ENCODE data around the gene S100A9.
"Not testable (repeated sequence)": the region's sequence is repeated elsewhere in the genome, so short reads cannot be mapped to it uniquely, and the experiment has no call there.

Gene S100A9

DNA sequence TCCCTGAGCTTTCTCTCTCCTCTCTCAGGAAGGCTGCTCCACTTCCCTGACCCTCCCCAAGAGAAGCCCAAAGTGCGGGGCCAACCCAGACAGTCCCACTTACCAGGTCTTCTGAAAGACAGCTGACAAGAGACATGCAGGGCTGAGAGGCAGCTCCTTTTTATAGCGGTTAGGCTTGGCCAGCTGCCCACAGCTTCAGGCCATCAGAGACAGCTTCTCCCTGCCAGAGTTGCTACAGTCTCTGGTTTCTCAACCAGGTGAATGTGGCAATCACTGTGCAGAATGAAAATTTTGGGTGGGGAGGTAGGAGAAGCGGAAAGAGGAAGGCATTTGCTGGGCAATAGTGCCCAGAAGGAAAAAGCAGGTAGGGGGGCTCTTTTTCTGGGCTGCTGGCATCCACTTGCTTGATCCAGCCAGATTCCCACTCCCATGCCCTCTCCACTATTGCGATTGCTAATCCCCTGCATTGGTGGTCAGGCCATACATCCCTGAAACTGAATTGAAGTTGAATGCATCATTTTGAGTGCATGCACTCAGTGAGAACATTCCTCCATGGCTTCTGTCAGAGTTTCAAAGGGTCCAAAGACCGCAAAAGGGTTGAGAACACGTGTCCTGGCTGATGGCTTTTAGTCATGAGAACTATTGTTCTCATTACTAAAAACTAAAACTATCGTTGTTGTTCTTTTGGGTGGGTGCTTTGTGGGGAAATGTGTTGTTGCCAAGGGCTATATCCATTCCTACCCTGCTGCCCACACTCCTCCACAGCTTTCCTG, 33.5 kb downstream of the S100A9 start, which contains the start of gene S100A8:
S100A8 (minus strand) TSS at position 136 of the 773 bp plus-strand sequence. CDS start 538 bp downstream, outside the sequence.
- DNase-seq = no peak

DNA sequence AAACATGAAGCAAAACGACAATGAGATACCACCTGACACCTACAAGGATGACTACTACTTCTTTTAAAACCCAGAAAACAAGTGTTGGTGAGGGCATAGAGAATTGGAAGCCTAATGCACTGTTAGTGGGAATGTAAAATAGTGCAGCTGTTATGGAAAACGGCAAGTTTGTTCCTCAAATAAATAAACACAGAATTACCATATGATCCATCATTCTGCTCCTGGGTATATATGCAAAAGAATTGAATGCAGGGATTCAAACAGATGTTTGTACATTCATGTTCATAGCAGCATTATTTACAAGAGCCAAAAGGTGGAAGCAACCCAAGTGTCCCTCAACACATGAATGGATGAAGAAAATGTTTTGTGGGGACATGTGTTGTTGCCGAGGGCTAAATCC, 34.6 kb downstream of the S100A9 start:
- DNase-seq = no peak

DNA sequence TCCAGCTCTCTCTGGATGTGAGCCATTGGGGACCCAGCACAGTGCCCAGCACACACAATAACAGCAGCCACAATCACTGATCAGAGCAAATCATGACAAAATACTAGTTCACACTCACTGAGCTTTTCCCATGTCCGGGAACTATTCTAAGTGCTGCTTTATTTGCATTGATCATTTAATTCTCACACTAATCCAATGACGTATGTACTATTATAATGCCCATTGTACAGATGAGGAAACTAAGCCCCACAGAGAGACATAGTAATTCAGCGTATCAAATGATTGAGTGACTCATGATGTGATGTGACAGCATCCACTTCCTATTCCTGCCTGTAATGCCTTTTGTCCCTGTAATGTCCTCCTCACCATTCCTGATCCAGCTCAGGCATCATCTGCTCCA, 35.2 kb downstream of the S100A9 start:
- no peak for DNase-seq

DNA sequence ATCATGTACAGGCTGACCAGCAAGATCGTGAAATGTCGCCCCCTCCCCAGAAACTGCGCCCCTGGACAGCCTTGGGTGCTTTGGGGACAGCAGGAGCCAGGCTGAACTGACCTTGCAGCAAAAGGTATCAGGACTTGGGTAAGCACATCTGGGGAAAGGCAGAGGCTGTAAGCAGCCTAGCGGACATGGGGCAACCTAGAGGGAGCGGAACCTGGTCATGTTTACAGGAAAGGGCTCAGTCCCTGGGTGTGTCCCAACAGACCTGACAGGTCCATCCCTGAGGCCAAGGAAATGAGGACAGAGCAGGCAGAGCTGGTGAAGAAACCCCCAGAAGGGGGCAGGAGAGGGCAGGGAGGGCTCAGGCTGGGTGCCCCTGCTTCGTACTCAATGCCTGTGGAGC, 36.3 kb downstream of the S100A9 start:
- DNase-seq = no peak

DNA sequence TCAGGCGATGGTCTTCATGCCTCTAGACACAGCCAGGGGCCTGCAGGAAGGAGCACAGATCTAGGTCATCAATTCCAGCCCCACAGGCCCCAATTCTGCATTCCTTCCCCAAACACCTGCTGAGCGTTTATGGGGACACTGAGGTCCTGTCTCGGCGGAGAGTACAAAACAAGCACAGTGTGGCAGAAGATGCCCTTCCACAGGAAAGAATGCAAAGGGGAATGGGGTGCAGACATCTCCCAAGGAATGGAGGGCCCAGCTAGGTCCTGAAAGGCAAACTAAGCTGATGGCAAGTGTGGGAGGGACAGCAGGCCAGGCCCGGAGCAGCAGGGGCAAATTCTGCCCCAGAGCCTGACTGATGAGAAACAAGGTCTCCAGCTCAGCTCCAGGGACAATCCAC, 36.7 kb downstream of the S100A9 start:
- no peak for DNase-seq

DNA sequence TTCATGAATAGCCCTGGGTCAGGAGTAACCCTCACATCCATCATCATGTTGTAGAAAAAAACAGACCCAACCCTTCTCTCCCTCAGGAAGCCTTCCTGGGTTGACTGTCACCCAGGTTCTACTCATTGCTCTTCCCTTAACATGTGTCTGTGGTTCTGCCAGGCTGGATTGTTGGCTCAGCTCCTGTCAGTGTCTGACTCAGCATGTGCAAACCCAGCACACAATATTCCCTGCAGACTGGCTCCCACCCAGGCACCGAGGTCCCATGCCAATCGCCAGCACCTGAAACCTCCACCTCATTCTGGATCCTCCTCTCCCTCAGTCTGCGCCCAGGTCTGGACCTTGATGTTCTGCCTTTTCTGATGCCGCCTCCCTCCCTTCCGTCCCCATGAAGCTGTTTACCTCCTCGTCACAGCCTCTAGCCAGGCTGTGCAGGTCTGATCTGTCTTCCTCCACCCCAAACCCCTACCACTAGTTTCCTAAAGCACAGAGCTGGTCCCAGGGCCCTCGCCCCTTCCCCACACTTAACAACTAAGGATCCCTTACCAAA, 37.6 kb downstream of the S100A9 start:
- no peak for DNase-seq

DNA sequence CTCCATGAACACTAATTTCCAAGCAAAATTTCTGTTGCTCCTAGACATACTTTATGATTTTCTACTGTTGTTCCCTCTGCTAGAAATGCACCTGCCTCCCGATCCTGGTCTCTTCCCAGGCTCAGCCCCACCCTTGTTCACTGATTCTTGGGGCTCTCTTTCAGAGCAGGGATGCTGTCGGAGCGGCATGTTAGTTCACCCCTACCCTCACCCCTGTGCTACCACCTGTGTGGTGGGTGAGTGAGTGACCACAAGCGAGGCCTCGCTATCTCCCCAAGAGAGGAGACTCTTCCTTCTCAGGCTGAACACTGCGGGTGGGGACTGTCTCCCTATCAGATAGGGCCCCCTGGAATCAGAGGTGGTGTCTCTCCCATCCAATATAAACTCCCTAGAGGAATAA, 38.1 kb downstream of the S100A9 start:
- DNase-seq = no peak

DNA sequence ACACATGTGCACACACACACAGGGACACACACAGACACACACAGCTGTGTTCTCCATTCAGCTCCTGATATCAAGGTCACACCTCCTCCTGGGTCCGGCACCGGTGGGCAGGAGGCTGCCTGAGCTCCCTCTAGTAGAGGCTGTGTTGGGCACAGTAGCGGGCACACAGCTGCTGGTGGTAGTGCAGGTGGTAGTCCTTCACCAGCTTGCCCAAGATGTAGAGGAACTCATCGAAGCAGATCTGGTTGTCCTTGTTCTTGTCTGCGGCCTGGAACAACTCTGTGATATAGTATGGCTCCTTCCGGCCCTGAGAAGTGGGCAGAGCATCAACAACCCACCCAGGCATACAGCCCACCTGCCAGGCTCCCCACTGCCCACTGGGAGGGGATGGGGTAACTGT, 38.8 kb downstream of the S100A9 start:
- no peak for DNase-seq

DNA sequence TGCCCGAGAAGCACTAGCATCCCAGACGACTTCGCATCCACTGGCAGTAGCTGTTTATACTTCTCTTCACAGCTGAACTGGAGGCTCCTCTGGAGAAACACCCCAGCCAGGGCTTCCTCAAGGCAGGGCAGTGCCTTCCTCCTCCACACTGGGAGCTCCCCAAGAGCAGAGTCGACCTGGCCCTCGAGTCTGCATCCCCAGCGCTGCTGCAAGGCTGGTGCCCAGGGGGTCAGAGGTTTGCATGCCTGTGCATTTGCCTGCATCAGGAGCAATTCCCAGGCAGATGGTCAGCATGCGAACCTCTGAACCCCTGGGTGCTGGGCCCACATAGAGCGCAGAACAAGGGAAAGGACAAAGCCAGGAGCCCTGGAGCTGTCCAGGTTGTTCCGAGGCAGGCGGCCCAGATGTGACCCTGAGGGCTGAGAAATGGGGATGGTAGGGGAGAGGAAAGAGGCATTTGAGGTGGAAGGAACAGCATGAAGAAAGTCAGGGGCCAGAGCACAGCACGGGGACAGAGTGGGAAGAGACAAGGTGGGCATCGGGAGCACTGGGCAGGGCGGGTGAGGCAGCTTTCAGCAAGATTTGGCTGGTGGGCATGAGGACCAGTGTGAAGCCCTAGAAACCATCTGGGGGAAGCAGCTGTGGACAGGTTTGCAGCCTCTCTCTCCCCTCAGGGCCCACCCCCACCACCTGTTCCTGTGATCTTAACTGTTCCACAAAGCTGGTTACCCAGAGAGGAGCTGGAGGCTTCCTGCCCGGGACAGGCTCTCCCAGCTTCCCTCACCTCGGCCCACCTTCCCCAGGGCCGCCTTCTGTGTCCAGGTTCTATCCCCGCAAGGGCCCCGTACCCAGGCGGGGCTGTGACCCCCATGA, 39.6 kb downstream of the S100A9 start:
- no peak for DNase-seq

DNA sequence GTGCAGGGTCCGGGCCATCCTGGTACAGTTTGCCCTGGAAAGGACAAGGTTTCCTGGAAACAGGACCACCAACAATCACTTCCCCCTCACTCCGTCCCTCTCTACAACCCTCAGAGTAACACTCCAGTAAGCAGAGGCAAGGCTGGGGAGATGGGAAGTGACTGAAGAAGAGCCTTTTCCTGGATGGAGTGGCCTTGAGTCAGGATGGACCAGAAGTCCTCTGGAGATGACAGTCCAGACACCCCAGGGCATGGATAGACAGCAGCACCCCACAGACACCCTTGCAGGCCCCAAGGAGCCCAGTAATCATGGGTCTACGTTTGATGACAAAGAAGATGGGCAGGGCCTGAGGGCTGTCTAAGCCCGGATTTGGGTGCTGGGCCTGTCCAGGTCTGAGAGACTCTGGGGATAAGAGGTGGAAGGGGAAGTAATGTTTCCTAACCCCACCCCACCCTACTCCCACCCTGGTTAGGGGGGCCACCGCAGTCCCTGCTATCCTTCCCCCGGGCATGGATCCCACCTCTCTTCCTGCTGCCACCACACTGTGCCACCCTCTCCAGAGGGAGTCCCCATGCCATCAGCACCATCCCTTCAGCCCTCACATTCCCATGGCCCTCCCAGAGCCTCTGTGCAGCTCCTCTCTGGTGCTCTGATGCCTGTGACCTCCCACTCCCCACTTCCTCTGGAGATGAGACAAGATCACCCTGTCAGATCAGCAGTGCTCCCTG, 40.4 kb downstream of the S100A9 start:
- no peak for DNase-seq

DNA sequence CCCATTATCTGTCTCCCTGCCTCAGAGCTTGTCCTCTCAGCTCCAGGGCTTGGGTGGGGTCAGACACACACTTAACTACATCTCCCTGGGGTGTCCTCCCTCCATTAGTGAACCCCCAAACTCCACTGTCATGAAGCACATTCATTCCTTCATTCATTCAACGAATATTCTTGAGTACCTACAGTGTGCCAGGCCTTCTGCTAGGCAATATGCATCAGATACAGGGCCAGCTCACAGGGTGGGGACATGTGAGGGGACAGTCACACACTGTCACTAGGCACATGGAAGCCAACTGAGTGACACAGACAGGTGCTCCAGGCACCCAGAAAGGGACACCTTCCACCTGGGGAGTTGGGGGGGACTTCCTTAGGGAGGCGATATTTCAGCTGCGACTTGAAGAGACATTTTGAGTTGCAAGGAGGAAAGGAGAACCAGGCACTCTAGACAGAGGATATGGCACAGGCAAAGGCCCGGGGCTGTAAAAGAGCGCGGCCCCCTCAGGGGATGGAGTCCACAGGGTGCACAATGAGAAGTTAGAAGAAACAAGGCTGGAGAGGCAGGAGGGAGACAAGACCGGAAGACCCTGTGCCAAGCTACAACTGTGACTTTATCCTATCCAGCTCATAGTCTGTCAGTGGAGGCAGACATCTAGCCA, 41.9 kb downstream of the S100A9 start:
- no peak for DNase-seq

DNA sequence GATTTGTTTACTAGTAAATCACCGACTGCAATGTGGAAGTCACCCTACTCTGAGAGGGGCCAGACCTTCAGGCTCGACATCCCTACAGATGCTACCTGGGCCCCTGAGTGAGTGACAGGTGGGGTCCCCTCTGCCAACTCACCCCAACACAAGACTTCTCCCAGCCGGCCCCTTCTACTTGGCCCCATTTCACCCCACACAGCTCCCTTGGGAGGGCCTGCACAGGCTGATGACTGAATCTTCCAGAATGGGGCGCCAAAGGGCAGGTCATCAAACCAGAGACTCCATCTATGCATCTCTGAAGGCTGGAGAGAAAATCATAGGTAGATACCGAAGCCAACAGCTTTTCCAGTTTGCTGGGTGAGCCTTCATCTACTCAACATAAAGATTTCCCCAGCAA, 42.6 kb downstream of the S100A9 start:
- no peak for DNase-seq

DNA sequence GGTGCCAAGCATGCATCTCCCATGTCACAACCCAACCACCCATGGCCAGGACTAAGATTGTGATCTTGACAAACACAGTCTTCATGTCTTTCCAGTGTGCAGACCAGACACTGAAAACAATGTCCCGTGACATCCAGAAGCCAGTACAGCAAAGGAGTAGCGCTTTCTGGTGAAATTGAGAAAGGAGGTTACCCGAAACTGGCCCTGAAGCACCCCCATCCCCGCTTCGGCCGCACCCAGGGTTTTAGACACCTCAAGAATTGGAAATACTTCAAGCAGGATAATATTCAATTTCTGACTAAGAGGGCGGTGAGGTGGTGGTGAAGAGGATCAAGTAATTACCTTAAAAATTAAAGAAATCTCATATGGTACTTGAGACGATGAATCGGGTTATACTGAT, 43.8 kb downstream of the S100A9 start:
- DNase-seq = no peak

DNA sequence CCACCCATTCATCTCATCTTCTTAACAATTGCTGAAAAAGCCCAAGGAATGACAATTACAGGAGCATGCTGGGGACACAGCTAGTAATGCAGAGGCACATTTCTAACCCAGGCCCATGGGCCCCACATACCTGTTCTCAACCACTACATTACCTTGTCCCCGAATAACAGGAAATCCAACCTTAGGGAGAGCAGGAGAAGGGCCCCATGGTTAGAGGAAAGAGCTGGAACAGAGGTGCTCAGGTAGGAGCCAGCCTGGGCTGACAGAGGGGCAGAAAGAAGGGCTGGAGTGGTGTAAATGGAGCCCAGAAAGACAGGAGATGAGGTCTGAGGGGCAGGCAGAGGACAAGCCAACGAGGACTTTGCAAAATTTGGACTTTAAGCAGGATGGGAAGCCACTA, 44.6 kb downstream of the S100A9 start:
- DNase-seq = no peak

DNA sequence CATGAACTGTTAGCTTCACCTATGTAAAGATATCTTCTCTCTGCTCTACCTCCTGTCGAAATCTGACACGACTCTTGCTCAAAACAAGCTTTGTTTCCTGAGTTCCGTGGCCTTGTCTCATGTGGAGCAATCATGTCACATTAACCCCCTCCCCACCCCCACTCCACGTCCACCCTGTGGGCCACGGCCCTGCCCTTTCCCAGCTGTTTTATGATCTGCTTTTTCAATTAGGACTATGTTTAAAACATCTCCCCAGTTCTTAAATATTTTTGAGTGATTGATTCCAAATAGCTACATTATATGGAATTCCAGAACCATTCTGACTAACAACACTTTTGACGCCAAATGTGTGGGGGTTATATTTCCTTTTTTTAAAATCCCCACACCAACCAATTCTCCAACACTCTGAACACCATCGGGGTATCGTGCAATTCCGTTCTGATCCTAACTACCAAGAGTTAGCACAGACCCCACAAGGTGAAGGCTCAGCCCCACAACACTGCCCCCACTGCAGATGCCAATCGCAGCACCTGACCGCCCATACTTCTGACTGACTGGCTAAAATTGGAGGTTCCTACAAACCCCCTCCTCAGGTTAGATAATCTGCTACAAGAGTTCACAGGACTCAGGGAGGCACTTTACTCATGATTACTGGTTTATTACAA, 45.9 kb downstream of the S100A9 start:
- no peak for DNase-seq

DNA sequence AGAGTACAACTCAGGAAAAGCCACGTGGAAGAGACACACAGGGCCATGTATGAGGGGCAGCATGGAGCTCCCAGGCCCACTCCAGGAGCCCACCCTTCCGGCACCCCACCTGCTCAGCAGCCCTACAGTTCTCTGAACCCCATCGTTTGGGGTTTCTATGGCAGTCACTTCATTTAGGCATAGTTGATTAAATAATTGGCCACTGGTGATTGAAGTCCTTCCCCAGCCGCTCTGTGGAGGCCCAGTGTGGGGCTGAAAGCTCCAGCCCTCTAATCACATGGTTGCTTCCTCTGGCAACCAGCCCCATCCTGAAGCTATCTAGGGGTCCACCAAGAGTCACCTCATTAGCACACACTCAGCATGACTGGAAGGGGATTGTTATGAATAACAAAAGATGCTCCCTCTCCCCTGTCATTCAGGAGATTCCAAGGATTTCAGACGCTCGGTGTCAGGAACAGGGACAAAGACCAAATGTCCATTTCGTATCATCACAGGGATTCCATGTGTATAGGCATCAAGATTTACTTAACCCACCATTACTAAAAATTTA, 46.5 kb downstream of the S100A9 start:
- DNase-seq = no peak

DNA sequence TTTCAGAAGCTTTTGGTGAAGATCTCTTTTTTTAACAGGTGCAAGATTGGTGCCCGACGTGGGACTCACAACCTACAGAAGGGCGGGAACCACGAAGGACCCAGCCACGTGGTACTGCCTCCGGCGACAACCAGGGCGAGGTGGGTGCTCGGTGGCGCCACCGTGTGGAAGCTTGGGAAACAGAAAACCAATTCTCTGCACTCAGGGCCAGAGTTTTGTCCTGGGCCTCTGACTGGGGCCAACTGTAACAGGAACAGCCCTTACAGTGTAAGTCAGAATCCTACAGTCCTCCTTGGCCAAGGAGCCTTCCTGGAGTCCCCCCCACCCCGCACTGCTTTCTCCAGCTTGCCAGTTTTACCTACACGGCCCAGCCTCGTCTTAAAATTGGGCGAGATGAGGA, 47.1 kb downstream of the S100A9 start:
- peak in 3 of 4 experiments; percentile 7 to 28 (median 7) for DNase-seq

DNA sequence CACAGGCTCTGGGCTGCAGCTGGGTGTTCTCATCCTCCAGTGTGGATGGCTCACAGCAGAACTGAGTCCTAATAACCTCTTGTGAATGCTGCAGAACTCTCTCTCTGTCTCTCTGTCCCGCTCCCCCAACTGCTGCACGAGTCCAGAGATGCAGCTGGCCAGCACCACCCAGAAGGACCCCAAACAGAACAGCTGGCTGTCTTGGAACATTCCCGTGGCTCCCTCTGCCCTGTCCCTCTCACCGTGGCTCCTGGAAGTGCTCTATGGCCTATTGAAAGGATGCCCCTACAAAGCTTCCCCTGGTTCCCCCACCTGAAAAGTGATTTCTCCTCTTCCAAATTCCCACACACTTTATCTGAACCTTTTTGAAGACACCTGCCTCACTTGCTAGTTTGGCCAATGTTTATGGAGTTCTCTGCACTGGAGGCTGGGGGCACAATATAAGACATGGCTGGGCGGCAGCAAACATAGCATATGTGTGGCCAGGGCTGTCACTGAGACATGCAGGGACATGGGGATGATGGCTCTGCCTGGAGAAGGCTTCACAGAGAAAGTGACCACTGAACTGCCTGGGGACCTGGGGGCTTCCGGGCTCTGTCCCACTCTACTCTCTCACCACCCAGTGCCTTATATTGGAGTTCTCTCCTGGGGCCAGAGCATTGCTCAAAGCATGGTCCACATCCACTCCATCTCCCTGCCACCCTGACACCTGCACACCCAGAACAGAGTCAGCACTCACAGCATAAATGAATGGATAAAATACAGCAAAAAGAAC, 48.4 kb downstream of the S100A9 start:
- DNase-seq = not testable (repeated sequence)

DNA sequence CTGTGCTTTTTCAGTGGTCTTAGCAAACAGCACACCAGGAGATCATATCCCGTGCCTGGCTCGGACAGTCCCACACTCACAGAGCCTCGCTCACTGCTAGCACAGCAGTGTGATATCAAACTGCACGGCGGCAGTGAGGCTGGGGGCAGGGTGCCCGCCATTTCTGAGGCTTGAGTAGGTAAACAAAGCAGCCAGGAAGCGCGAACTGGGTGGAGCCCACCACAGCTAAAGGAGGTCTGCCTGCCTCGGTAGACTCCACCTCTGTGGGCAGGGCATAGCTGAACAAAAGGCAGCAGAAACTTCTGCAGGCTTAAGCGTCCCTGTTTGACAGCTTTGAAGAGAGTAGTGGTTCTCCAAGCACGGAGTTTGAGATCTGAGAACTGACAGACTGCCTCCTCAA, 49.6 kb downstream of the S100A9 start:
- DNase-seq = not testable (repeated sequence)

Measured in activated naive CD4-positive, alpha-beta T cell (primary cell).